NCI-H345 (cell line): ENCODE measurements around the gene PTTG1IP2.

Source experiments
- DNase-seq: peaks from one replicate; lab custom pipeline; 2025; lab: John Stamatoyannopoulos, UW

The PTTG1IP2 gene

GRCh38 chr7:90483251-90483650 lies 13.8 kb downstream of the PTTG1IP2 start:
- DNase-seq = no peak

- no peak for DNase-seq
Measured at GRCh38 chr7:90484706-90485105, 15.3 kb downstream of the PTTG1IP2 start.

GRCh38 chr7:90485734-90486316 lies 16.4 kb downstream of the PTTG1IP2 start:
- no peak for DNase-seq

DNA sequence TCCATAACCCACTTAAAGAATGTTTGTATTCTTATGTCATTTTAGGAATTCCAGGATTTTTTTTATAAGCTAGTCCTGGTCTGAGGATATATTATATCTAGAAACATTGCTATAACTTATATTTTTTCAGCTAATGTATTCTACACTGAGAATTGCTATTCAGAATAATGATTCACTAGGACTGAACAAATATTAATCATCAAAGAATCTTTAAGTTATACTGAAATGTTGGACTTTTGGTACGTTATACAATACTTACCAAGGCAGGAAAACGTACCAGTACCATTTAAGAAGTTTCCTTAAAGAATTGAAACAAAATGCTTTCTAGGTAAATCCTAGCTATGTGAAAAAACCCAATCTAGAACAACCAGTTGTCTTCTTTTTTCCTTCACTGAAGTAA lies 18.4 kb downstream of the PTTG1IP2 start:
- no peak for DNase-seq

GRCh38 chr7:90488220-90488619 lies 18.8 kb downstream of the PTTG1IP2 start:
- no peak for DNase-seq

- no peak for DNase-seq
Measured at GRCh38 chr7:90492250-90492649, 22.8 kb downstream of the PTTG1IP2 start.

GRCh38 chr7:90495241-90495640 lies 25.8 kb downstream of the PTTG1IP2 start:
- no peak for DNase-seq

DNA sequence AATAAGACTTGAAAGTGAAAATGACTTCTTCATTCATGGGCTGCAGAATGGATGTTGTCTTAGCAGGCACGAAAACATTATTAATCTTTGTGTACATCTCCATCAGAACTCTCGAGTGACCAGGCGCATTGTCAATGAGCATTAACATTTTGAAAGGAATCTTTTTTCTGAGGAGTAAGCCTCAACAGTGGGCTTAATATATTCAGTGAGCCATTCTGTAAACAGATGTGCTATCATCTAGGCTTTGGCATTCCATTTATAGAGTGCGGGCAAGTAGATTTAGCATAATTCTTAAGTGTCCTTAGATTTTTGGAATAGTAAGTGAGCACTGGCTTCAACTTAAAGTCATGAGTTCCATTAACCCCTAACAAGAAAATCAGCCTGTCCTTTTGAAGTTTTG lies 33.1 kb downstream of the PTTG1IP2 start:
- no peak for DNase-seq

GRCh38 chr7:90503367-90503766 lies 33.9 kb downstream of the PTTG1IP2 start:
- no peak for DNase-seq

DNA sequence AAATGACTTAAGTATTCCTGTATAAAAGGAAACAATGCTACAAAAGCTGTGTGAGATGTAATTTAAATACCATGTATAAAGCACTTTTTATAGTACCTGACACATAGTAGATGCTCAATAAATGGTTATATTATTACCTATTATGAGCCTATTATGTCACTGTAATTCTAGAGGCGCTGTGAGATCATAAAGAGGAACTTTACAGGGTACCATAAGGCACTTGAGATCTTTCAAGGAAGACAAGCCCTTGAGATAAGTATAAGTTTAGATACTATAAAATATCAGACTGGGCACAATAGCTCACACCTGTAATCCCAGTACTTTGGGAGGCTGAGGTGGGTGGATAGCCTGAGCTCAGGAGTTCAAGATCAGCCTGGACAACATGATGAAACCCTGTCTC lies 38.3 kb downstream of the PTTG1IP2 start:
- DNase-seq = no peak

GRCh38 chr7:90511776-90512175 lies 42.3 kb downstream of the PTTG1IP2 start:
- no peak for DNase-seq

- DNase-seq = no peak
Measured at GRCh38 chr7:90512821-90513254, 43.4 kb downstream of the PTTG1IP2 start.

DNA sequence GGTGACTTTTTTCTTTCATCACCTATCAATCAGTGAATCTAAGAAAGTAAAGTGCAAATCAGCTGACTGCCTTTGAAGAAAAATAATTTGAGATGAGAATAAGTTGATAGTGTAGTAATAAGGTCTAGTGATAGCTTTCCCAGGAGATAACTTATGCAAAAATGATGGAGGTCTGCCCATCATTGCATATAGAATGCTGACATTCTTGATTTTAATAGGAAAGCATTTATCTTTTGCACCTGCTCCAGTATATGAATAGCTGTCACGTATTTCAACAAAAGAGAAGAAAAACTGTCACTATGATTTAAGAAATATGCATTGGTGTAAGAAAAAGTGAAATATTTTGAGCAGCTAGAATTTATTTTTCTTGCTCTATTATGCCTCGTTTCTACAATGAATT lies 46.8 kb downstream of the PTTG1IP2 start:
- DNase-seq = no peak

GRCh38 chr7:90518630-90519029 lies 49.2 kb downstream of the PTTG1IP2 start:
- DNase-seq = no peak

- no peak for DNase-seq
Measured at GRCh38 chr7:90520484-90520883, 51.0 kb downstream of the PTTG1IP2 start.

- DNase-seq = no peak
Measured at GRCh38 chr7:90530263-90530662, 60.8 kb downstream of the PTTG1IP2 start.

DNA sequence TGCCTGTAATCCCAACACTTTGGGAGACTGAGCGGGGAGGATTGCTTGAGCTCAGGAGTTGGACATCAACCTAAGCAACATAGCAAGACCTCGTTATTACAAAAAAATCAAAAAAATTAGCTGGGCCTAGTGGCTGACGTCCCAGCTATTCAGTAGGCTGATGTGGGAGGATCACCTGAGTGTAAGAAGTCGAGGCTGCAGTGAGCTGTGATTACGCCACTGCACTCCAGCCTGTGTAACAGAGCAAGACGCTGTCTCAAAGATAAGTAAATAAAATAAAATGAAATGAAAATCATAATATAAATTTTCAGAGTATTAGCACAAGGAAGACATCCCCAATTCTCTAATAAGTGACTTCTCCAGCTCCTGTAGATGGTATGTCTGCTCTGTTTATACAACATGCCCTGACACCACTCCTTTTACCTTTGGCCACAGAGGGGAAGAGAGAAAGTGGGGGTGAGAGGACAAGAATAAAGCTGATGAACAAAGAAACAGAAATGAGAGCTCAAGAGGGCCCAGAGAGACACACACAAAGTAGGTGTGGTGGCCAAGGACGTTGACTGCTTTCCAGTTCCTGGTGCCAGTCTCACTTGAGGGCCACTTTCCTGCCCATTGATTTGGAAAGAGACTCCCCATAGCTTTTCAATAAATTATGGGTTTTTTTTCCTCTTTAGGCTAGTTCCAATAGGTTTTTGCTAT lies 62.9 kb downstream of the PTTG1IP2 start:
- DNase-seq = no peak

GRCh38 chr7:90536449-90536848 lies 67.0 kb downstream of the PTTG1IP2 start:
- DNase-seq = no peak

DNA sequence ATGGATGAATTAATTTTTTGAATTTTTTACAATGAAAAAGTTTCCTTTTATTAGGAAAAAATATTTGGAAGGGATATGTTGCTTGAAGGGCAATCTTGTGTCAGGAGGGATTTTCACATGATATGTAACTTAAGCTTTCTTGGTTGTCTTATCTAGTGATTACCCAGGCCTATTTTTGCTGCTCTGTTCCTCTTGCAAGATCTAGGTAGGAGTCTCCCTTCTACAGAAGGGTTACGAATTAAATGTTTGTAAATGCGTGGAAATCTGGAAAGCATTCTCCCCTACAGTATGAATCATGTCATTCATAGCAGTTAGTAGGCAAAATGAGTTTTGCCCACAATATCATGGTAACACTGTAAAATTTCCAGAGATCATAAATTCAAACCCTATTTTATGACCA lies 69.0 kb downstream of the PTTG1IP2 start:
- no peak for DNase-seq

DNA sequence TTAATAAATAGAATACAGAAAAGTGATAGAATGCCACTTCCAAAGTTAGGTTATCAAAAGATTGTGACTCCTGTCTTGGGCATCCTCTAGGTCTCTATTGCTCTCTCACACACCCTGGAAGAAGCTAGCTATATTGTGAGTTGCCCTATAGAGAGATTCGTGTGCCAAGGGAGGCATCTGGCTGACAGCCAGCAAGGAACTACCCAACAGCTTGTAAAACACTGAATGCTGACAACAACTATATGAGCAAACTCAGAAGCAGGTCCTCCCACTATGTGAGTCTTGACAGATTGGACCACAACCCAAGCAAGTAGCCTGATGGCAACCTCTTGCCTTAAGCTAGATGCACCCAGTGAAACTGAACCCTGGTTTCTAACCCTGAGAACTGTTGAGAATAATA lies 71.0 kb downstream of the PTTG1IP2 start:
- DNase-seq = no peak

DNA sequence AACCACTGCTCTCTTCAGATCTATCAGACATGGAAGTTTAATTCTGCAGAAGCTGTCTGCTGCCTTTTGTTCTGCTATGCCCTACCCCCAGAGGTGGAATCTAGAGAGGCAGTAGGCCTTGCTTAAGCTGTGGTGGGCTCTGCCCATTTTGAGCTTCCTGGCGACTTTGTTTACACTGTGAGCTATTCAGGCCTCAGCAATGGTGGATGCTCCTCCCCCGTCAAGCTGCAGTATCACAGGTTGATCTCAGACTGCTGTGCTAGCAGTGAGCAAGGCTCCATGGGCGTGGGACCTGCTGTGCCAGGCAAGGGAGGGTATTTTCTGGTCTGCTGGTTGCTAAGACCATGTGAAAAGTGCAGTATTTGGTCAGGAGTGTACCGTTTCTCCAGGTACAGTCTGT lies 81.6 kb downstream of the PTTG1IP2 start:
- no peak for DNase-seq

DNA sequence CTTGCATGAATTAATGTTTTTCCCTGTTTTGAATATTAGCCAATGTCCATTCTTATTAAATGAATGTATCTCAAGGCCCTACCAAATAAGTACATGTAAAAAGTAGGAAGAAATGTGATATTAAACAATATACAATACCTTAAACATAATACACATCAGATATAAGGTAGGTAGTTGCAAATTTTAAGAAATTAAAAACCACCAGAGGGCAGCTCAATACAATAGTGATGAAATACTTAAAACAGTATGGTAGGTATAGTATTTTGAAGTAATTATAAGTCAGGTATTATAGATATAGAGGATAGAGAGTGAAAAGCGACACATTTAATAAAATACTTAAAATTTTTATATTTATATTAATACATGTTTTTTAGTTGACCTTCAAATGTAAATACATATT lies 83.1 kb downstream of the PTTG1IP2 start:
- DNase-seq = no peak

DNA sequence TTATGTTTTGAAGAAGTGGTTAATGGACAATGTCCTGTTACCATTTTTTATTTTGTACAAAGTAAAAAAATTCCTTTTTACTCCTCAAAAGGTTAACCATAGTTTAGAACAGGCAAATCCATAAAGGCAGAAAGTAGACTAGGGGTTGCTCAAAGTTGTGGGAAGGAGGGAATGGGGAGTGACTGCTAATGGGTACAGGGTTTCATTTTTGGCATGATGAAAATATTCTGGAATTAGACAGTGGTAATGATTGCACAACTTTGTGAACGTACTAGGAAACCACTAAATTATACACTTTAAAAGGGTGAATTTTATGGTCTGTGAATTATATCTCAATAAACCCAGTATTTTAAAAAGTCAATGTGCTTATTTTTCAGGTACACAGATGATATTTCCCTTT lies 91.3 kb downstream of the PTTG1IP2 start:
- no peak for DNase-seq
